Measurements from ENCODE around the gene FAAP20. TPM values are rescaled to one million over a fixed set of nuclear protein-coding genes. Genes with fewer than 3 reads are reported as not detected.

Gene FAAP20
- total and polyA plus RNA-seq, 9 of the 15 experiments (the other 6 are each of a cell fraction or from before 2014, with no cell fraction given), result 0.58 to 143 (median 9.9) TPM

GRCh38 chr1:2194898-2195673, 514 bp upstream of the FAAP20 start (continued):
- TF ChIP-seq THRB (CRISPR knock-in tag; conservative IDR thresholded peaks at IDR 0.05), result peak; percentile 45; the same call in 1 of the 2 replicates
- TF ChIP-seq ZKSCAN1 (IDR thresholded peaks at IDR 0.05; ENCODE audit: low read depth, low read length), result 0 out of 2 replicates have a peak, but pooled peaks have one; percentile 10
- TF ChIP-seq SRF (CRISPR knock-in tag; IDR thresholded peaks at IDR 0.05), result peak in 1 of 2 experiments; percentile 39; a peak in 1 of 4 replicates
- TF ChIP-seq KLF16 (IDR thresholded peaks at IDR 0.05), result 0 out of 2 replicates have a peak, but pooled peaks have one; percentile 37
- TF ChIP-seq PTBP1 (IDR thresholded peaks at IDR 0.05; ENCODE audit: low read depth, low read length), result no peak
- peak; percentile 72; the same call in 1 of the 2 replicates for TF ChIP-seq EP400 (IDR thresholded peaks at IDR 0.05)
- TF ChIP-seq TEAD1 (CRISPR knock-in tag; IDR thresholded peaks at IDR 0.05), result 0 out of 4 replicates have a peak, but pooled peaks of 1 of the 2 experiments have one; percentile 40
- TF ChIP-seq ETV1 (tag; conservative IDR thresholded peaks at IDR 0.05; ENCODE audit: low read depth), result peak; percentile 87
- TF ChIP-seq ZBTB9 (CRISPR knock-in tag; IDR thresholded peaks at IDR 0.05), result peak; percentile 74
- TF ChIP-seq TOE1 (IDR thresholded peaks at IDR 0.05; ENCODE audit: borderline replicate concordance), result peak; percentile 79; the same call in 1 of the 2 replicates
- no peak for TF ChIP-seq TOE1 (CRISPR knock-in tag; IDR thresholded peaks at IDR 0.05; ENCODE audit: borderline replicate concordance, low read depth)
- TF ChIP-seq XRCC4 (IDR thresholded peaks at IDR 0.05; ENCODE audit: extremely low read depth, insufficient read depth, insufficient read length), result no peak
- TF ChIP-seq CTCF (IDR thresholded peaks at IDR 0.05 in 2 of 3, conservative IDR thresholded peaks at IDR 0.05 in 1 of 3; ENCODE audit: insufficient read depth in 2 of 3, low read depth in 1 of 3, low read length in 3 of 3), result peak; percentile 84 to 96 (median 91)
- peak; percentile 29; the same call in 1 of the 2 replicates for TF ChIP-seq ARID4B (CRISPR knock-in tag; IDR thresholded peaks at IDR 0.05)
- no peak for TF ChIP-seq MAFG (tag; conservative IDR thresholded peaks at IDR 0.05)
- peak; percentile 34; the same call in 1 of the 2 replicates for TF ChIP-seq RAD51 (IDR thresholded peaks at IDR 0.05; ENCODE audit: borderline replicate concordance, low read depth)
